K562 (cell line): Measurements from ENCODE around the gene UBA1. TPM values are rescaled to one million over a fixed set of nuclear protein-coding genes. Genes with fewer than 3 reads are reported as not detected.

Experiments
- ATAC-seq: fragments of 200-7000 bp; cut with Tn5 transposase; 3 replicates; pipeline ENCODE4 v1.9.1; 2020; ENCODE audit warnings: moderate library complexity
- BruUV-seq: library from RNA; stranded (reverse); fragments of 400-500 nt; replicated peaks from 2 replicates; lab custom pipeline; 2021; lab: Mats Ljungman, UMichigan
- CTCF ChIA-PET: fragments of 300-600 bp; formaldehyde crosslinking; extraction: SDS; loops from one replicate; lab custom pipeline; 2021; ENCODE audit warnings: low intra/inter-chr PET ratio; lab: Yijun Ruan, JAX
- POLR2A ChIA-PET: fragments of 300-600, 350-650 bp; sonication (Branson Sonifier 250); formaldehyde crosslinking; extraction: SDS; loops from one replicate; lab custom pipeline; 2021; ENCODE audit warnings: antibody characterized with exemption, inconsistent platforms; lab: Yijun Ruan, JAX
- DNase-seq, 4 experiments: peaks; one replicate each; pipeline versions ENCODE4 v3.0.0 to v3.0.0-alpha.2; 2011 to 2018; ENCODE audit warnings: low spot score in 3 of 4, mixed read lengths in 3 of 4; ENCODE audit errors: extremely low read depth in 1 of 4
- FAIRE-seq: peaks from 2 replicates; lab custom pipeline; 2011; peaks lifted over from hg19 to GRCh38; lab: Jason Lieb, UNC
- H2AFZ ChIP-seq: 2 replicates; pipeline ENCODE4 v1.6.0; 2011; ENCODE audit warnings: low read depth, low read length, control low read depth, inconsistent platforms
- H3K27ac ChIP-seq: fragments of 200-600 bp; 3 replicates; pipeline ENCODE4 v1.8.0; 2011; ENCODE audit warnings: low read depth, mild to moderate bottlenecking, control low read depth, inconsistent platforms, low read length, moderate library complexity, mixed read lengths; ENCODE audit errors: extremely low read depth
- H3K27me3 ChIP-seq, 2 experiments: fragments of 300-600 bp in 1 of 2; 2 replicates in 1 of 2; 3 replicates in 1 of 2; pipeline versions ENCODE4 v1.6.0 to v1.8.0; 2011; ENCODE audit warnings: inconsistent platforms in 2 of 2, low read length in 2 of 2, mild to moderate bottlenecking in 1 of 2, mixed read lengths in 1 of 2, moderate library complexity in 1 of 2; ENCODE audit not compliant: control insufficient read depth in 2 of 2, insufficient read depth in 2 of 2
- H3K36me3 ChIP-seq: fragments of 300-600 bp; 3 replicates; pipeline ENCODE4 v1.8.0; 2011; ENCODE audit warnings: mild to moderate bottlenecking, low read length, inconsistent platforms; ENCODE audit not compliant: control insufficient read depth, insufficient read depth
- H3K4me1 ChIP-seq, 2 experiments: fragments of 200-600 bp in 1 of 2; replicated peaks in 1 of 2; 2 replicates in 1 of 2; 3 replicates in 1 of 2; pipeline versions ENCODE4 v1.5.1 to v1.8.0; 2011; ENCODE audit warnings: inconsistent platforms in 2 of 2, low read length in 2 of 2, mild to moderate bottlenecking in 1 of 2, mixed read lengths in 1 of 2, moderate library complexity in 1 of 2; ENCODE audit not compliant: control insufficient read depth in 2 of 2, insufficient read depth in 2 of 2
- H3K4me2 ChIP-seq: 2 replicates; pipeline ENCODE4 v1.6.1; 2011; ENCODE audit warnings: low read length, control low read depth, inconsistent platforms, mixed read lengths; ENCODE audit not compliant: insufficient read depth
- H3K4me3 ChIP-seq: fragments of 200-600 bp; sonication (generic), shearing (Covaris generic); 2 replicates; pipeline ENCODE4 v1.5.1; 2016; ENCODE audit warnings: control low read depth, inconsistent platforms
- H3K79me2 ChIP-seq: fragments of 200-600 bp; 3 replicates; pipeline ENCODE4 v1.8.0; 2011; ENCODE audit warnings: low read length, inconsistent platforms; ENCODE audit not compliant: control insufficient read depth, insufficient read depth
- H3K9ac ChIP-seq, 2 experiments: 2 replicates each; pipeline versions ENCODE4 v1.6.0 to v1.6.1; 2011; ENCODE audit warnings: low read depth in 2 of 2, low read length in 2 of 2, control low read depth in 1 of 2, inconsistent platforms in 1 of 2, mild to moderate bottlenecking in 1 of 2, mixed read lengths in 1 of 2; ENCODE audit not compliant: insufficient read depth in 1 of 2
- H3K9me1 ChIP-seq: one replicate; pipeline ENCODE4 v1.6.0; 2011; ENCODE audit warnings: inconsistent platforms, mild to moderate bottlenecking, low read length, moderate library complexity; ENCODE audit not compliant: control insufficient read depth, insufficient read depth
- H3K9me3 ChIP-seq: replicated peaks from 2 replicates; pipeline ENCODE4 v1.5.1; 2011; ENCODE audit warnings: low read depth, low read length, inconsistent platforms; ENCODE audit not compliant: control insufficient read depth, insufficient read depth
- H4K20me1 ChIP-seq: replicated peaks from 2 replicates; pipeline ENCODE4 v1.6.1; 2011; ENCODE audit warnings: low read length, inconsistent platforms, mixed read lengths; ENCODE audit not compliant: control insufficient read depth, insufficient read depth
- ATF6 ChIP-seq: sonication (generic); formaldehyde crosslinking; IDR thresholded peaks from 2 replicates; pipeline ENCODE4 v1.4.0; 2020; ENCODE audit warnings: mild to moderate bottlenecking, missing genetic modification reagents
- BDP1 ChIP-seq: IDR thresholded peaks from 3 replicates; pipeline ENCODE4 v1.6.1; 2011; ENCODE audit not compliant: insufficient read length, insufficient read depth
- BRCA1 ChIP-seq, 2 experiments: fragments of 450-650 bp in 1 of 2; sonication (generic) in 1 of 2; formaldehyde crosslinking in 1 of 2; IDR thresholded peaks; 2 replicates each; pipeline versions ENCODE4 v1.5.0 to v1.6.1; 2017 to 2020; ENCODE audit warnings: mild to moderate bottlenecking in 1 of 2, missing genetic modification reagents in 1 of 2
- CHD1 ChIP-seq: fragments of 200-600 bp; sonication (generic); IDR thresholded peaks from one replicate; pipeline ENCODE4 v1.6.1; 2012; ENCODE audit warnings: mild to moderate bottlenecking, moderate library complexity, low read length, inconsistent platforms
- HNRNPK ChIP-seq: fragments of 200-400 bp; formaldehyde crosslinking; IDR thresholded peaks from one replicate; pipeline ENCODE4 v1.6.1; 2018; ENCODE audit warnings: mild to moderate bottlenecking, low read depth, low read length; ENCODE audit not compliant: poor library complexity, severe bottlenecking
- IRF2 ChIP-seq: sonication (generic); formaldehyde crosslinking; IDR thresholded peaks from 2 replicates; pipeline ENCODE4 v1.8.1; 2022; ENCODE audit warnings: mild to moderate bottlenecking, missing genetic modification reagents
- MTF1 ChIP-seq: fragments of 250-450 bp; sonication (Bioruptor Pico); IDR thresholded peaks from 2 replicates; pipeline ENCODE4 v1.9.0; 2021; ENCODE audit warnings: moderate library complexity, mild to moderate bottlenecking, inconsistent platforms, borderline replicate concordance
- NBN ChIP-seq: fragments of 450-650 bp; IDR thresholded peaks from 2 replicates; pipeline ENCODE4 v1.6.1; 2016; ENCODE audit warnings: low read depth, mild to moderate bottlenecking
- PHF20 ChIP-seq: fragments of 450-650 bp; IDR thresholded peaks from 2 replicates; pipeline ENCODE4 v1.6.1; 2018; ENCODE audit not compliant: partially characterized antibody
- SMAD2 ChIP-seq: fragments of 150-350 bp; IDR thresholded peaks from 2 replicates; pipeline ENCODE4 v1.6.1; 2014; ENCODE audit warnings: low read depth, mild to moderate bottlenecking, low read length
- STAT5B ChIP-seq: fragments of 250-450 bp; sonication (Bioruptor Pico); IDR thresholded peaks from 2 replicates; pipeline ENCODE4 v1.8.0; 2021; ENCODE audit warnings: mild to moderate bottlenecking, inconsistent platforms
- TARDBP ChIP-seq: fragments of 450-650 bp; IDR thresholded peaks from 2 replicates; pipeline ENCODE4 v1.6.1; 2016
- TEAD4 ChIP-seq, 2 experiments: sonication (generic) in 1 of 2; formaldehyde crosslinking in 1 of 2; IDR thresholded peaks; 2 replicates each; pipeline versions ENCODE4 v1.6.1 to v1.8.0; 2012 to 2022; ENCODE audit warnings: borderline replicate concordance in 1 of 2, inconsistent platforms in 1 of 2, low read length in 1 of 2, mild to moderate bottlenecking in 1 of 2, missing genetic modification reagents in 1 of 2
- ZNF57 ChIP-seq: fragments of 450-650 bp; formaldehyde crosslinking; IDR thresholded peaks from 2 replicates; pipeline ENCODE4 v1.4.0; 2020; ENCODE audit warnings: mild to moderate bottlenecking, moderate library complexity
- ZSCAN29 ChIP-seq: fragments of 450-650 bp; IDR thresholded peaks from 2 replicates; pipeline ENCODE4 v1.6.1; 2017
- WGBS: fragments of 100-300 bp; shearing (Covaris generic); methylation state at CpG from one replicate; pipeline ENCODE4 v1.1.6; 2016; ENCODE audit warnings: low coverage, mixed read lengths; ENCODE audit not compliant: insufficient coverage; ENCODE audit errors: missing lambda C conversion rate; 5-methylcytosine and 5-hydroxymethylcytosine counted together
- in situ Hi-C: fragments of 300-500 bp; cut with MboI; formaldehyde crosslinking; loops from 4 replicates; pipeline ENCODE4 v1.15.0; 2018; ENCODE audit warnings: inconsistent platforms, mixed read lengths
- intact Hi-C: fragments of 100-400 bp; cut with micrococcal nuclease; formaldehyde crosslinking; loops from 2 replicates; pipeline ENCODE4 v1.14.2; 2022
- polyA plus RNA-seq, 8 experiments: library from polyadenylated mRNA; depleted of rRNA in 4 of 8; stranded (reverse) in 5 of 8; unstranded in 3 of 8; fragments of >200 nt; fragmentation: Nextera tagmentation in 2 of 8; fragmentation: Illumina TruSeq in 1 of 8; extraction: Ambion mirVana in 2 of 8; extraction: Trizol in 1 of 8; gene quantifications; 2 replicates each; pipeline versions ENCODE4 v1.2.1 to v1.2.3, GENCODE V29; 2011 to 2014; ENCODE audit warnings: inconsistent platforms in 1 of 8, missing spikeins in 1 of 8
- total RNA-seq, 7 experiments: library from RNA; depleted of rRNA in 6 of 7; stranded (reverse); fragments of >200 nt in 6 of 7; fragmentation: Illumina TruSeq in 2 of 7; extraction: Trizol in 2 of 7; gene quantifications; 2 replicates each; pipeline versions ENCODE4 v1.2.1 to v1.2.3, GENCODE V29; 2011 to 2021; ENCODE audit warnings: low replicate concordance in 1 of 7
- TF ChIP-seq, protein P1 (sequence below): fragments of 450-650 bp; IDR thresholded peaks from 2 replicates; pipeline ENCODE4 v1.7.1; 2018; ENCODE audit warnings: mild to moderate bottlenecking, low read depth; ENCODE audit not compliant: partially characterized antibody
- TF ChIP-seq, protein P2 (sequence below): sonication (generic); formaldehyde crosslinking; IDR thresholded peaks from 2 replicates; pipeline ENCODE4 v1.8.1; 2023; ENCODE audit warnings: mild to moderate bottlenecking, missing genetic modification reagents

UBA1 gene
- total and polyA plus RNA-seq, 9 of the 15 experiments (the other 6 are each of a cell fraction or from before 2014, with no cell fraction given), result 32.0 to 174 (median 93.6) TPM

- no peak overlapping the region for H3K4me3 ChIP-seq
- H3K4me2 ChIP-seq, result no peak overlapping the region
- DNase-seq, result no peak
- H3K9me1 ChIP-seq, result no peaks in the 10 kb centered on the region
- H3K36me3 ChIP-seq, result peaks cover 86% of the 10 kb centered on the region; the same call in 2 of the 3 replicates
- WGBS, result 44% methylated on average over 2 of the region's 2 CpGs
- no peaks in the 10 kb centered on the region; a peak in 1 of 5 replicates for H3K4me1 ChIP-seq
- no peak overlapping the region for H2AFZ ChIP-seq
- ATAC-seq, result no peak
- no peak for FAIRE-seq
- no peaks in the 10 kb centered on the region for H3K9me3 ChIP-seq
- H3K9ac ChIP-seq, result no peak overlapping the region
- in situ Hi-C loops (no loop called here), intact Hi-C loops (no loop called here)
- no peaks in the 10 kb centered on the region for H3K79me2 ChIP-seq
- H4K20me1 ChIP-seq, result peaks cover 4% of the 10 kb centered on the region; the same call in 1 of the 2 replicates
- H3K27me3 ChIP-seq, result no peaks in the 10 kb centered on the region
- POLR2A ChIA-PET, result no interaction called here
- CTCF ChIA-PET, result no interaction called here
- H3K27ac ChIP-seq, result no peak overlapping the region
- BruUV-seq, result TSS peak; percentile 28
- TF ChIP-seq, protein P1, sequence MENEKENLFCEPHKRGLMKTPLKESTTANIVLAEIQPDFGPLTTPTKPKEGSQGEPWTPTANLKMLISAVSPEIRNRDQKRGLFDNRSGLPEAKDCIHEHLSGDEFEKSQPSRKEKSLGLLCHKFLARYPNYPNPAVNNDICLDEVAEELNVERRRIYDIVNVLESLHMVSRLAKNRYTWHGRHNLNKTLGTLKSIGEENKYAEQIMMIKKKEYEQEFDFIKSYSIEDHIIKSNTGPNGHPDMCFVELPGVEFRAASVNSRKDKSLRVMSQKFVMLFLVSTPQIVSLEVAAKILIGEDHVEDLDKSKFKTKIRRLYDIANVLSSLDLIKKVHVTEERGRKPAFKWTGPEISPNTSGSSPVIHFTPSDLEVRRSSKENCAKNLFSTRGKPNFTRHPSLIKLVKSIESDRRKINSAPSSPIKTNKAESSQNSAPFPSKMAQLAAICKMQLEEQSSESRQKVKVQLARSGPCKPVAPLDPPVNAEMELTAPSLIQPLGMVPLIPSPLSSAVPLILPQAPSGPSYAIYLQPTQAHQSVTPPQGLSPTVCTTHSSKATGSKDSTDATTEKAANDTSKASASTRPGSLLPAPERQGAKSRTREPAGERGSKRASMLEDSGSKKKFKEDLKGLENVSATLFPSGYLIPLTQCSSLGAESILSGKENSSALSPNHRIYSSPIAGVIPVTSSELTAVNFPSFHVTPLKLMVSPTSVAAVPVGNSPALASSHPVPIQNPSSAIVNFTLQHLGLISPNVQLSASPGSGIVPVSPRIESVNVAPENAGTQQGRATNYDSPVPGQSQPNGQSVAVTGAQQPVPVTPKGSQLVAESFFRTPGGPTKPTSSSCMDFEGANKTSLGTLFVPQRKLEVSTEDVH, result no peak
- no peak for TF ChIP-seq ATF6 (CRISPR knock-in tag)
- TF ChIP-seq ZNF57 (CRISPR knock-in tag), result no peak
- no peak for TF ChIP-seq IRF2
- TF ChIP-seq CHD1, result no peak
- TF ChIP-seq PHF20, result no peak
- TF ChIP-seq ZSCAN29, result no peak
- no peak for TF ChIP-seq BDP1
- no peak for TF ChIP-seq HNRNPK
- no peak for TF ChIP-seq BRCA1 (IDR thresholded peaks at IDR 0.05)
- no peak for TF ChIP-seq BRCA1 (CRISPR knock-in tag; IDR thresholded peaks at IDR 0.05)
- no peak for TF ChIP-seq NBN
- TF ChIP-seq, protein P2, sequence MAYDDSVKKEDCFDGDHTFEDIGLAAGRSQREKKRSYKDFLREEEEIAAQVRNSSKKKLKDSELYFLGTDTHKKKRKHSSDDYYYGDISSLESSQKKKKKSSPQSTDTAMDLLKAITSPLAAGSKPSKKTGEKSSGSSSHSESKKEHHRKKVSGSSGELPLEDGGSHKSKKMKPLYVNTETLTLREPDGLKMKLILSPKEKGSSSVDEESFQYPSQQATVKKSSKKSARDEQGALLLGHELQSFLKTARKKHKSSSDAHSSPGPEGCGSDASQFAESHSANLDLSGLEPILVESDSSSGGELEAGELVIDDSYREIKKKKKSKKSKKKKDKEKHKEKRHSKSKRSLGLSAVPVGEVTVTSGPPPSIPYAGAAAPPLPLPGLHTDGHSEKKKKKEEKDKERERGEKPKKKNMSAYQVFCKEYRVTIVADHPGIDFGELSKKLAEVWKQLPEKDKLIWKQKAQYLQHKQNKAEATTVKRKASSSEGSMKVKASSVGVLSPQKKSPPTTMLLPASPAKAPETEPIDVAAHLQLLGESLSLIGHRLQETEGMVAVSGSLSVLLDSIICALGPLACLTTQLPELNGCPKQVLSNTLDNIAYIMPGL (CRISPR knock-in tag), result no peak
- no peak for TF ChIP-seq TEAD4 (IDR thresholded peaks at IDR 0.05; ENCODE audit: low read length)
- no peak for TF ChIP-seq TEAD4 (CRISPR knock-in tag; IDR thresholded peaks at IDR 0.05; ENCODE audit: borderline replicate concordance)
- no peak for TF ChIP-seq STAT5B
- TF ChIP-seq MTF1 (CRISPR knock-in tag), result no peak
- TF ChIP-seq SMAD2, result no peak
- TF ChIP-seq TARDBP, result no peak
Measured at GRCh38 chrX:47177079-47177478, 16.6 kb upstream of the UBA1 start.
